Measurements from ENCODE around the gene BRIP1. TPM values are rescaled to one million over a fixed set of nuclear protein-coding genes. Genes with fewer than 3 reads are reported as not detected.
A peak's percentile ranks its signal among the peaks of the same experiment; 100 is the strongest.
"Not testable (repeated sequence)": the region's sequence is repeated elsewhere in the genome, so short reads cannot be mapped to it uniquely, and the experiment has no call there.

The BRIP1 gene
- total and polyA plus RNA-seq, 8 donors: 0.31 to 10.8 (median 0.89) TPM; not detected in 1

DNA sequence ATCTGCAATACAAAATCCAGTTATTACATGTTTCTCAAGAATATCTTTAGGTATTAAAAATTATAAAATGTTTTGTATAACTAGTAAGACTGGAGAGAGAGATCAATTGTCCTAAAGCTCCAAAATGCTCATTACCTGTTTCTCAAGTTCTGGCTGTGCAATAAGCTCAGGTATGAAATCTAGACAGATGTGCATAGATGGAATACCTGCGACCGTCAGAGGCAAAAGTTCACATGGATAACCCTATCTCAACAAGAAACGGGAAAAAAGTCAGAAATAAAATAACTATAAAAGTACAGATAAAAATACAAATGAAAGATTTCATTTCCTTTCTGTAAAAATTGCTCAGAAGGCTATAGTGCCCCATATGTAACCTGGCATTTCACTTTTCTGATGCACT lies 5.8 kb upstream of the BRIP1 start:
- H3K4me3 ChIP-seq: no peak overlapping the region
- 87 to 97% (median 93%) methylated on average over 3 of the region's 3 CpGs for WGBS, 5 donors
- no peak overlapping the region for H3K27ac ChIP-seq
- intact Hi-C loops (cut with DNase I; ENCODE audit: low total_unique reads): no loop called here
- TF ChIP-seq EP300 (IDR thresholded peaks at IDR 0.05): no peak
- no peak for TF ChIP-seq POLR2AphosphoS5 (IDR thresholded peaks at IDR 0.05)
- no peak for TF ChIP-seq POLR2A (IDR thresholded peaks at IDR 0.05)
- TF ChIP-seq, protein P1, sequence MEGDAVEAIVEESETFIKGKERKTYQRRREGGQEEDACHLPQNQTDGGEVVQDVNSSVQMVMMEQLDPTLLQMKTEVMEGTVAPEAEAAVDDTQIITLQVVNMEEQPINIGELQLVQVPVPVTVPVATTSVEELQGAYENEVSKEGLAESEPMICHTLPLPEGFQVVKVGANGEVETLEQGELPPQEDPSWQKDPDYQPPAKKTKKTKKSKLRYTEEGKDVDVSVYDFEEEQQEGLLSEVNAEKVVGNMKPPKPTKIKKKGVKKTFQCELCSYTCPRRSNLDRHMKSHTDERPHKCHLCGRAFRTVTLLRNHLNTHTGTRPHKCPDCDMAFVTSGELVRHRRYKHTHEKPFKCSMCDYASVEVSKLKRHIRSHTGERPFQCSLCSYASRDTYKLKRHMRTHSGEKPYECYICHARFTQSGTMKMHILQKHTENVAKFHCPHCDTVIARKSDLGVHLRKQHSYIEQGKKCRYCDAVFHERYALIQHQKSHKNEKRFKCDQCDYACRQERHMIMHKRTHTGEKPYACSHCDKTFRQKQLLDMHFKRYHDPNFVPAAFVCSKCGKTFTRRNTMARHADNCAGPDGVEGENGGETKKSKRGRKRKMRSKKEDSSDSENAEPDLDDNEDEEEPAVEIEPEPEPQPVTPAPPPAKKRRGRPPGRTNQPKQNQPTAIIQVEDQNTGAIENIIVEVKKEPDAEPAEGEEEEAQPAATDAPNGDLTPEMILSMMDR (IDR thresholded peaks at IDR 0.05): no peak
- no peak for DNase-seq
- peaks cover 0 to 4% (median under 1%) of the 10 kb centered on the region in 4 donors for H3K4me1 ChIP-seq
- H3K9me3 ChIP-seq: no peaks in the 10 kb centered on the region
- peaks cover 15 to 76% (median 58%) of the 10 kb centered on the region in 4 donors for H3K36me3 ChIP-seq
- no peaks in the 10 kb centered on the region for H3K27me3 ChIP-seq

DNA sequence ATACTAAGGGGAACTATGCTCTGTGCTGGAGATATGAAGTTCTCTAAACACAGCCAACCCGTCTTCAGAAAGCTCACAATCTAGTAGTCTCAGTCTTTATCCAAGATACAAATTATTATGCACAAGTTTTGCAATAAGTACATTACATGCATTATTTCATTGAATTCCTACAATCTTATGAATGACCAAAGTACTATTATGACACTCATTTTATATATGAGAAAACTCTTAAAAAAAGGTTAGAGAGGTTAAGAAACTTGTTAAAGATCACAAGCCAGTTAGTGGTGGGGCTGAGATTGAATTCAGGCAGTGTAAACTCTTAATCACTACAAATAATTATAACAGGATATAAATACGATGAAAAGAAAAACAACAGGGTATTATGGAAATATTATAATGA lies 4.7 kb upstream of the BRIP1 start:
- H3K36me3 ChIP-seq: peaks cover 15 to 68% (median 54%) of the 10 kb centered on the region in 4 donors
- WGBS, 5 donors: 91 to 98% (median 95%) methylated on average over 2 of the region's 2 CpGs
- no peaks in the 10 kb centered on the region for H3K27me3 ChIP-seq
- no peak overlapping the region for H3K27ac ChIP-seq
- H3K4me3 ChIP-seq: no peak overlapping the region
- TF ChIP-seq POLR2A (IDR thresholded peaks at IDR 0.05): no peak
- intact Hi-C loops (cut with DNase I; ENCODE audit: low total_unique reads): no loop called here
- no peaks in the 10 kb centered on the region for H3K9me3 ChIP-seq
- no peak for DNase-seq
- H3K4me1 ChIP-seq: peaks cover 0 to 8% (median 3%) of the 10 kb centered on the region in 4 donors

DNA sequence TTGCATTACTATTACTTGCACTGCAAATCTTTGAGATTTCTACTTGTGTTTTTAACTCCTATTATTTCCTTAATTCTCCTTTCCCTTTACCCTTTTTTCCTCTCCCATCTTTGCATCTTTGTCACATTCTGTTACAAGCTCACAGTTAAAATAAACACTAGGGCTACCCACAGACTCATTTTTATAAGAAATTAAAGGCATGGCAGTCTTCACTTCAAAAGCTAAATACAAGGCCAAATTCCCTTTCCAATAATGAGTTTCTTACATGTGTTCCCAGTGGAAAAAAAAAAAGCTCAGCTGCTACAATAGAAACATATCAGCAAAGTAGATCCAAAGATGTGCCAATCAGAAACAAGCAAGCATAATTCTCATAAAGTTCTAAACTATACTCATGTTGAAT lies 3.7 kb upstream of the BRIP1 start:
- intact Hi-C loops (cut with DNase I; ENCODE audit: low total_unique reads): no loop called here
- Histone ChIP-seq H3K4me1 (peaks cover 0 to 19% (median 10%) of the 10 kb centered on the region in 4 donors), H3K9me3 (no peaks in the 10 kb centered on the region), H3K27ac (no peak overlapping the region), H3K27me3 (no peaks in the 10 kb centered on the region), H3K4me3 (no peak overlapping the region), H3K36me3 (peaks cover 13 to 57% (median 51%) of the 10 kb centered on the region in 4 donors)
- TF ChIP-seq, protein P1 (IDR thresholded peaks at IDR 0.05): no peak
- TF ChIP-seq POLR2A (IDR thresholded peaks at IDR 0.05) (no peak), EP300 (IDR thresholded peaks at IDR 0.05) (no peak), POLR2AphosphoS5 (IDR thresholded peaks at IDR 0.05) (no peak)
- DNase-seq: no peak

DNA sequence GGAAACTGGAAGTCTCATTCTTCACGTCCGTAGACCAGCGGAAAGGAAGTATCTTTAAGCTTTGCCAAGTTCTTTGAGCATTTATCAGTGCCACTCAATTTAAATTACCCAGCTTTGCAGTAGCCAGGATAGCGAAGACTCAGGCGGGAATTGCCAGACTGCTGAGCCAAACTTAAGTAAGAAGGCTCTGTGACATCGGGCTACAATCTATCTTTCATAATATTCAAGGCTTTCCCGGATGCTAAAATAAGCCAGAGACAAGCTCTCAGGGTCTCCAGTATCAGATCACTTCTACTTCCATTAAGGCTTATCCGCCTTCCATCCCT lies 436 bp upstream of the BRIP1 start:
- no peaks in the 10 kb centered on the region for H3K9me3 ChIP-seq
- intact Hi-C loops (cut with DNase I; ENCODE audit: low total_unique reads): no loop called here
- H3K27ac ChIP-seq: peak overlapping the region; percentile 64 to 92 (median 86)
- peaks cover 0 to 24% (median 10%) of the 10 kb centered on the region in 4 donors for H3K4me1 ChIP-seq
- H3K27me3 ChIP-seq: no peaks in the 10 kb centered on the region
- TF ChIP-seq, protein P1 (IDR thresholded peaks at IDR 0.05): no peak
- TF ChIP-seq POLR2A (IDR thresholded peaks at IDR 0.05): no peak
- TF ChIP-seq POLR2AphosphoS5 (IDR thresholded peaks at IDR 0.05): no peak
- no peak for TF ChIP-seq EP300 (IDR thresholded peaks at IDR 0.05)
- DNase-seq: no peak
- peaks cover 0 to 25% (median 18%) of the 10 kb centered on the region in 4 donors for H3K36me3 ChIP-seq
- peak overlapping the region; percentile 61 to 77 (median 70) for H3K4me3 ChIP-seq
- WGBS, 5 donors: 1 to 3% (median 2%) methylated on average over 8 of the region's 8 CpGs

DNA sequence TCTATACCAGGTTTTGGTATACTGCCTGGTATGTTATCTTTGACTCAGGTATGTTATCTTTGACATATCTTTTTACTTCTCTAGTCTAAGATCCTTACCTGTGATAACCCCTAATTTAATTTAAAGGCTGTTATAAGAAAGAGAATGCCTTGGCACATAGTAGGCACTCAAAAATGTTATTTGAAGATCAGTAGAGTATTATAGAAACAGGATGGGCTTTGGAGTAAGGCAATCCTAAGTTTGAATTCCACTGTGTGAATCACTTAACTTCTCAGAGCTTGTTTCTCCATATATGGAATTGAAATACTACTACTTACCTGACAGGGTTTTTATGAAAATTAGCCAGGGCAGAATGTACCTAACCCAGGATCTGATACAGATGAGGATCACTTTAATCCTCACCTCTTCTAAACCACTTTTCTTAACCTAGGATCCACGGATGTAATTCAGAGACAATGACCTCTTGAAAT lies 1.2 kb downstream of the BRIP1 start:
- WGBS, 5 donors: 24 to 42% (median 35%) methylated on average over 1 of the region's 1 CpG
- no peaks in the 10 kb centered on the region for H3K9me3 ChIP-seq
- no peak overlapping the region for H3K27ac ChIP-seq
- H3K4me1 ChIP-seq: peaks cover 0 to 24% (median 10%) of the 10 kb centered on the region in 4 donors
- TF ChIP-seq, protein P1 (IDR thresholded peaks at IDR 0.05): no peak
- no peak for TF ChIP-seq POLR2AphosphoS5 (IDR thresholded peaks at IDR 0.05)
- TF ChIP-seq POLR2A (IDR thresholded peaks at IDR 0.05): no peak
- no peak for DNase-seq
- intact Hi-C loops (cut with DNase I; ENCODE audit: low total_unique reads): no loop called here
- H3K27me3 ChIP-seq: no peaks in the 10 kb centered on the region
- H3K4me3 ChIP-seq: no peak overlapping the region
- H3K36me3 ChIP-seq: peaks cover 0 to 8% (median 5%) of the 10 kb centered on the region in 4 donors

DNA sequence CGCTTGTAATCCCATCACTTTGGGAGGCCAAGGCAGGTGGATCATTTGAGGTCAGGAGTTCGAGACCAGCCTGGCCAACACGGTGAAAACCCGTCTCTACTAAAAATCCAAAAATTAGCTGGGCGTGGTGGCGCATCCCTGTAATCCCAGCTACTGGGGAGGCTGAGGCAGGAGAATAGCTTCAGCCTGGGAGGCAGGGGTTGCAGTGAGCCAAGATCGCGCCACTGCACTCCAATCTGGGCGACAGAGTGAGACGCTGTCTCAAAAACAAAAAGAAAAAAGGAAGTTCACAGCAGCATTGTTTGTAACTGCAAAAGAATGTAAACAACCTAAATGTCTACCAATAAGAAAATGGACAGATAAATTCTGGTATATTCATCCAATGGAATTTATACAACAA lies 2.9 kb downstream of the BRIP1 start:
- H3K4me3 ChIP-seq; DNase-seq; H3K36me3 ChIP-seq; H3K27me3 ChIP-seq; H3K27ac ChIP-seq; H3K9me3 ChIP-seq; intact Hi-C loops (cut with DNase I; ENCODE audit: low total_unique reads): not testable (repeated sequence)
- H3K4me1 ChIP-seq: peaks cover 0 to 24% (median 10%) of the 10 kb centered on the region in 4 donors
- WGBS, 5 donors: 91 to 94% (median 92%) methylated on average over 10 of the region's 10 CpGs

Data from stomach (tissue), 9 donors.